GM18519 (cell line): Measurements from ENCODE around the gene CFAP141.
"Not testable (repeated sequence)": the region's sequence is repeated elsewhere in the genome, so short reads cannot be mapped to it uniquely, and the experiment has no call there.

Experiments
- ATAC-seq: cut with Tn5 transposase; IDR thresholded peaks from one replicate; pipeline ENCODE4 v1.9.1; 2021; ENCODE audit warnings: mild to moderate bottlenecking, moderate library complexity; ENCODE audit not compliant: unreplicated experiment, low FRiP score

CFAP141 gene

DNA sequence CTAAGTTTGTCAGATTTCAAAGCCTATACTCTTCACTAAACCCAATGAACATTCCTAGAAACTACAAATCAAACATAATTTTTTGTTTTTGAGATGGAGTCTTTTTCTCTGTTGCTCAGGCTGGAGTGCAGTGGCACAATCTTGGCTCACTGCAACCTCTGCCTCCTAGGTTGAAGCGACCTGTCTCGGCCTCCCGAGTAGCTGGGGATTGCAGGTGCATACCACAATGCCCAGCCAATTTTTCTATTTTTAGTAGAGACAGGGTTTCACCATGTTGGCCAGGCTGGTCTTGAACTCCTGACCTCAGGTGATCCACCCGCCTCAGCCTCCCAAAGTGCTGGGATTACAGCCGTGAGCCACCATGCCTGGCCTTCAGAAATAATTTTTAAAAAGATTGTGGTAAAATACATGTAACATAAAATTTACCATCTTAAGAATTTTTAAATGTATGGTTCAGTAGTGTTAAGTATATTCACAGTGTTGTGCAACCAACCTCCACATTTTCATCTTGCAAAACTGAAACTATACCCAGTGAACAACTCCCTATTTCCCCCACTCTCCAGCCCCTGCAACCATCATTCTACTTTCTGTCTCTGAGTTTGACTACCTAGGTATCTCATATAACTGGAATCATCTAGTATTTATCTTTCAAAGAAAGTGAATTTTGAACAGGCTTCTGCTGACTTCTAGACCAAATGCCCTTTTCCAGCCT, 2.7 kb upstream of the CFAP141 start:
- ATAC-seq = no peak

DNA sequence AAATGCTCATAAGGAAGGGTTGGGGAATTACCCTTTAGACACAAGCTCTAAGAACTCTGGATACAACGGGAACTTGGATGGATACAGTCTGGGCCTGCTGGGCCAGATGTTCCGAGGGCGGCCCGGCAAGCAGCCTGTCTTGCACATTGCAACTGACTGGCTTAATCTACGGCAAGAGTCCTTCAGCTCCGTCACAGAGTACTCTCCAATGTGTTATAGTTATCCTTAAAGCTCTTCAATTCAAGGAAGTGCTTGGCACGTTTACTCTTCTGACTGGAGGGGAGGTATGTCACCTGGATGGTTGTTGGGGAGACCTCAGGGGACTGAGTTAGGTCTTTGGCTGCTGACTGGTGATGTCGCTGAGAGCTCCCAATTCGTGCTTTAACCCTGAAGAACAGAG, 1.1 kb upstream of the CFAP141 start:
- no peak for ATAC-seq

GRCh38 chr1:154205778-154206177, 355 bp downstream of the CFAP141 start:
- not testable (repeated sequence) for ATAC-seq

GRCh38 chr1:154199563-154199879, 6.6 kb downstream of the CFAP141 start:
- no peak for ATAC-seq

- ATAC-seq = no peak
Measured at GRCh38 chr1:154198756-154199562, 7.2 kb downstream of the CFAP141 start.

DNA sequence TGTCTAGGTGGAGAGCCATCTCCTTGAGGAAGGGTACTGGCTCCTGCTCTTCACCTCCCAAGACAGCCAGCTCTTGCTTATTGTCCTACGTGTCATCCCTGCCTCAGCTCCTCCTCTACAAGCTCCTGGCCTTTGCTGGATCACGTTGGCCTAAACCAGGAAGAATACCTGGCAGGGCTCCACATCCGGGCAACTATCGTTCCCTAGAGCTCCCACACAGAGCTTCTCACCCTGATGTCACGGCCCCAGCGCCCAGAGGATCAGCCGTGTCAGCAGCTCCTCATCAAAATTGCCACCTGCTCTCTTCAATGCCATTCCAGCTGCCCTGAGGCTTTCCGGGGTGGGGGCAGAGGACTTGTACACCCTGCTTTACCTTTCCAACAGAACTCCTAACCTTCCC, 12.3 kb downstream of the CFAP141 start:
- ATAC-seq = no peak

DNA sequence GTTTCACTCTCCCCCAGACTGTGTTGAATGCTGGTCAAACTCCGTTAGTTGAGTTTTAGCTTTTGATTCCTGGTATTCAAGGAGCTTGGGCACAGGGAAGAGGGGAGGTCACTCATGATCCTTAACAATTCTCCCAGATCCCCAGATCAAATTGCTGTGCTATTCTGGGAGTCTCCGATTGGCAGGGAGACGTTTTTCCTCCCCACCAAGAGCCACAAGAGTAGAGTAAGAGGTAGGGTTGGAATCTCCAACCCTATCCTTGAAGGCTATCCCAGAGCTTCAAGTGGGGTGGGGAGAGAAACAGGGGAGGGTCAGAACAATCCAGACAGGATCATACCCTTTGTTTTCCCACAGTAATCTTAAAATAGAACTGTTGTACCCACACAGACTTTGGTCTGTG, 13.7 kb downstream of the CFAP141 start:
- ATAC-seq = no peak

DNA sequence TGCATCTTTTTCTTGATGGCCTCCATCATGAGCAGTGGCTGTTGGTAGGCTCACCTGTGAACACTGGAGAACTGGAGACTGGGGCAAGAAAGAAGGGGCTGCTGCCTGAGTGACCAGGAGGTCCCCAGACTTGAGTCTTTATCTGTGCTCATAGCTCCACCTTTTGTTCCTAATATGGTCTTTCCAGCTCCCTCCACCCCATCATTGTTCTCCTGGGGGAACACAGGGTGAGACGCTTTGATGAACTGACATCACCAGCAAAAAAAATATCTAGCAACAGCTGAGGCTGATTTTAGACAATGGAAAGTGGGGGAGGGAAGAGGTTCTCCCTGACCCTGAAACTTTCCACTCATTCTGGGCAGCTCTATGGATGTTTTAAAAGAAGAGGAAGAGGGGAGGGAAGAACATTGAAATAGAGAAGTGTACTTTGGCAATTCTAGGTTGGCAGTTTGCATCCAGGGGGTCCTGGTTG, 14.1 kb downstream of the CFAP141 start, which contains the start of gene TPM3:
TSS of gene TPM3 (minus strand) at position 111 of the 472 bp plus-strand sequence. CDS start at position 29, 82 bp downstream.
- no peak for ATAC-seq

DNA sequence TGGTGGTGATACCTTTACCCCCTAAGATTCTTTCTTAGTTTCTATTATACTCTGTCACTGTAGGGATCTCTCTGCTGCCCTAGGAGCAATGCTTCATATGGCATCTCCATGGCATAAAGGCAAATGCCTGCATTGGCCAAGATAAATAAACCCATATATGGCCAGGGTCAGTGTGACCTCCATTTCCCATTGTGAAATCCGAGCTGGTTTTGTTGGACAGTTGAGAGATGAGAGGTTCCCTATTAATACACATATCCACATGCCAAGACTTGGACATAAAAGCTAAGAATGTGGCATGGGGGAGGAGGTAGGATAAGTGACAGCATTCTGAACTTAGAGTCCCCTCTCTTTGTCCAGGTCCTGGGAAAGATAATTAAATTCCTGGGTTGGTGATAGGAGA, 15.6 kb downstream of the CFAP141 start:
- ATAC-seq = no peak

- ATAC-seq = no peak
Measured at GRCh38 chr1:154186852-154187501, 19.2 kb downstream of the CFAP141 start.

DNA sequence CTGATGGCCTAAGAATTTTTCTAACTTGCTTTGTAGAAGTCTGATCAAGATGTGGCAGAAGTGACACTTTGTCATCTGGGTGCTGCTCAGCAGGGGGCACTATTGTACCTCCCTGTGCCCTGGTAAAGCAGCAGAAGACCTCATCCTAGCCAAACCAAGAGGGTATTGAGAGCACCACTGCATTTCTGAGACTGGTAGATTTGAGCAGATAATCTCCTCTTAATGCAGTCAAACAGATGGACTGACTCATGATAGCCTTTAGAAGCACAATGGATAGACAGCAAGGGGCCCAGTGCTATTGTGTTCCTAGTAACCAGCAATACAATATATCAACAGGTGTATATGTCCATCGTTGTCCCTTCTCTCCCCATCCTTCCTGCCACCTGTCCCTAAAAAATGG, 20.0 kb downstream of the CFAP141 start:
- ATAC-seq = no peak

DNA sequence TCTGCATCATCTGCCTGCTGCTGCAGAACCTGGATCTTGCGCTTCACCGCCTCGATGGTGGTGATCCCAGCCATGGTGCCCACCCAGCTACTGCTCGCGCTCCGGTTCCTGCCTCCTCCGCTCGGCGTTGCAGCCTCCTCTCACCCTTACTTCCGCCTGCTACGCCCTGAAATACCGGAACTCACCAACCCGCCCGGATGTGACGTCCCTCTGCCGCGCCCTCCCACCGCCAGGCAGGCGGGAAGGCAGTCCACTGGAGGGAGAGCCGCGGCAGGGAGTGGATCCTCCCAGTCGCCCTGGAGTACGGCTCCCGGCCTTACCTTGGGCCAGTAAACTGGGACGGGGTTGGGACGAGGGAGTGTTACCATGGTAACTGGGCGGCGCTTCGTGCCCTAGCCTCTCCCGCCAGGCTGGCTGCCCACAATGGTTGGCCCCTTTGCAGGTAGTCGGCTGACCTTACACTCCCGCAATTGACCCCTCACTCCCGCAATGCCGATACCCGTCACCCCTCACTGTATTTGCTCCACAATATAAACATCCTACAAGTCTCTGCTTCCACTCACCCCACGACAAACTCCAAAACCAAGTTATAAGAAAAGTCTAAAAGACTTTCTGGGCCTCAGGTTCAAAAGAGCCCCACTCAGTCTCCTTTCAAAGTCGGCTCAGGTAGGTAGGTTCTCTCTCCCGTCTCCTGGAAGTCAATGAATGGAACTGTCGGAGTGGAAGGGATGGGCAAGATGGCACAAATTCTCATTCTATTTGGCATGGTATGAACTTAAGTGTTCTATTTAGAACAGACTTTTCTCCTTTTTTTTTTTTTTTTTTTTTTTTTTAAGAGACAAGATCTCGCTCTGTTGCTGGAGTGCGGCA, 22.9 kb downstream of the CFAP141 start:
- ATAC-seq = peak; percentile 37

GRCh38 chr1:154182344-154183045, 23.6 kb downstream of the CFAP141 start:
- ATAC-seq = no peak

DNA sequence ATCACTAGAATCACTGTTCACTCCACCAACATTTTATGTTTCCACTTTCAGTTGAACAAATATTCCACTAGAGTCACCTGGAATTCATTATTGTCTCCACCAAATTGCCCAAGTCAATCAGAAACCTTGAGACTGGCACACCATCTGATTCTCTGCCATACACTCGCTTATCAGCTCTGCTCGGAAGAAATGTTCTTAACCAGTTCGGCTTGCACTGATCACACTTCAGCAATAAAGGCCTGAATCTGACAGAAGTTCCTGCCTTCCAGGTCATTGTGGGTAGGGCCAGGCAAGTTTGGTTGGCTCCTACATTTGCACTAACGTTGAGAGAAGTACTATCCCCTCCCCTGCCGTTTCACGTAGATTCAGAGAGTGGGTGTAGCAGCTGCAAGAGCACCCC, 24.2 kb downstream of the CFAP141 start:
- ATAC-seq = no peak

GRCh38 chr1:154179946-154180687, 26.0 kb downstream of the CFAP141 start:
- ATAC-seq = no peak

GRCh38 chr1:154178911-154179811, 27.0 kb downstream of the CFAP141 start:
- no peak for ATAC-seq

- no peak for ATAC-seq
Measured at GRCh38 chr1:154178013-154178412, 28.1 kb downstream of the CFAP141 start.

- no peak for ATAC-seq
Measured at GRCh38 chr1:154176337-154176736, 29.8 kb downstream of the CFAP141 start.
